HepG2 (cell line): ENCODE data around the gene RERE. TPM values are rescaled to one million over a fixed set of nuclear protein-coding genes. Genes with fewer than 3 reads are reported as not detected.
A peak's percentile ranks its signal among the peaks of the same experiment; 100 is the strongest.

Source experiments
- ATAC-seq: fragments of 200-7000 bp; cut with Tn5 transposase; 3 replicates; pipeline ENCODE4 v1.9.1; 2020; ENCODE audit warnings: mild to moderate bottlenecking, moderate library complexity
- BruUV-seq: library from RNA; stranded (reverse); fragments of 400-500 nt; replicated peaks from 2 replicates; lab custom pipeline; 2021; lab: Mats Ljungman, UMichigan
- CTCF ChIA-PET: fragments of 300-600 bp; formaldehyde crosslinking; extraction: SDS; loops from one replicate; lab custom pipeline; 2021; ENCODE audit warnings: low total read pairs, inconsistent platforms, low intra/inter-chr PET ratio; lab: Yijun Ruan, JAX
- POLR2A ChIA-PET: fragments of 350-600 bp; sonication (Branson Sonifier 250); formaldehyde crosslinking; loops from one replicate; lab custom pipeline; 2020; ENCODE audit warnings: antibody characterized with exemption, inconsistent platforms; lab: Yijun Ruan, JAX
- DNase-seq: peaks from one replicate; pipeline ENCODE4 v3.0.0-alpha.2; 2015; ENCODE audit warnings: low spot score
- FAIRE-seq: peaks from 3 replicates; lab custom pipeline; 2011; peaks lifted over from hg19 to GRCh38; lab: Jason Lieb, UNC
- H2AFZ ChIP-seq: one replicate; pipeline ENCODE4 v1.6.1; 2011; ENCODE audit warnings: low read length, inconsistent platforms
- H3K27ac ChIP-seq: fragments of 300-600 bp; 3 replicates; pipeline ENCODE4 v1.8.0; 2011; ENCODE audit warnings: mixed run types, mild to moderate bottlenecking, mixed read lengths, low read length, inconsistent platforms; ENCODE audit not compliant: insufficient read depth; ENCODE audit errors: extremely low read length
- H3K27me3 ChIP-seq, 2 experiments: fragments of 200-600 bp in 1 of 2; 2 replicates in 1 of 2; 3 replicates in 1 of 2; pipeline versions ENCODE4 v1.6.0 to v1.8.0; 2011; ENCODE audit warnings: low read length in 2 of 2, mild to moderate bottlenecking in 2 of 2, moderate library complexity in 2 of 2, inconsistent platforms in 1 of 2; ENCODE audit not compliant: insufficient read depth in 2 of 2, control insufficient read depth in 1 of 2
- H3K36me3 ChIP-seq, 2 experiments: fragments of 200-600 bp in 1 of 2; replicated peaks in 1 of 2; 2 replicates in 1 of 2; 3 replicates in 1 of 2; pipeline versions ENCODE4 v1.5.1 to v1.8.0; 2011; ENCODE audit warnings: low read length in 2 of 2, inconsistent platforms in 1 of 2; ENCODE audit not compliant: insufficient read depth in 2 of 2, control insufficient read depth in 1 of 2
- H3K4me1 ChIP-seq: 2 replicates; pipeline ENCODE4 v1.5.1; 2012; ENCODE audit warnings: low read length, inconsistent platforms; ENCODE audit not compliant: insufficient read depth
- H3K4me2 ChIP-seq: 2 replicates; pipeline ENCODE4 v1.6.0; 2011; ENCODE audit warnings: low read depth, low read length, inconsistent platforms
- H3K4me3 ChIP-seq, 3 experiments: fragments of 200-600 bp in 1 of 3; sonication (generic), shearing (Covaris generic) in 1 of 3; replicated peaks in 1 of 3; 2 replicates each; pipeline ENCODE4 v1.5.1; 2011 to 2016; ENCODE audit warnings: low read length in 3 of 3, inconsistent platforms in 2 of 3, low read depth in 2 of 3, mild to moderate bottlenecking in 2 of 3, control low read depth in 1 of 3, mixed read lengths in 1 of 3; ENCODE audit not compliant: insufficient read depth in 1 of 3
- H3K79me2 ChIP-seq: one replicate; pipeline ENCODE4 v1.6.1; 2011; ENCODE audit warnings: low read length, inconsistent platforms; ENCODE audit not compliant: insufficient read depth
- H3K9ac ChIP-seq: 2 replicates; pipeline ENCODE4 v1.6.0; 2011; ENCODE audit warnings: mild to moderate bottlenecking, low read depth, low read length, inconsistent platforms; ENCODE audit not compliant: insufficient read depth
- H3K9me3 ChIP-seq: 2 replicates; pipeline ENCODE4 v1.5.1; 2012; ENCODE audit warnings: mild to moderate bottlenecking, low read length
- H4K20me1 ChIP-seq: 2 replicates; pipeline ENCODE4 v1.6.0; 2011; ENCODE audit warnings: inconsistent platforms, mild to moderate bottlenecking, low read length, moderate library complexity; ENCODE audit not compliant: insufficient read depth
- CCDC6 ChIP-seq: sonication (generic); formaldehyde crosslinking; IDR thresholded peaks from 2 replicates; pipeline ENCODE4 v1.8.1; 2022; ENCODE audit warnings: mild to moderate bottlenecking, missing genetic modification reagents, moderate library complexity
- GATA4 ChIP-seq: sonication (generic); IDR thresholded peaks from 2 replicates; pipeline ENCODE4 v1.6.1; 2016; ENCODE audit warnings: antibody characterized with exemption, low read depth, borderline replicate concordance
- GATAD1 ChIP-seq: IDR thresholded peaks from 2 replicates; pipeline ENCODE4 v1.6.1; 2016; ENCODE audit warnings: missing genetic modification reagents, missing compliant biosample characterization
- HMG20A ChIP-seq: IDR thresholded peaks from 2 replicates; pipeline ENCODE4 v1.6.1; 2016; ENCODE audit warnings: borderline replicate concordance
- HNF4A ChIP-seq: sonication (generic); formaldehyde crosslinking; IDR thresholded peaks from 2 replicates; pipeline ENCODE4 v1.4.0; 2020; ENCODE audit warnings: missing genetic modification reagents
- HOXD1 ChIP-seq: sonication (generic); formaldehyde crosslinking; IDR thresholded peaks from 2 replicates; pipeline ENCODE4 v1.5.0; 2020; ENCODE audit warnings: missing genetic modification reagents
- RBM22 ChIP-seq: fragments of 200-400 bp; formaldehyde crosslinking; optimal IDR thresholded peaks from 2 replicates; pipeline ENCODE3; 2017; ENCODE audit warnings: mild to moderate bottlenecking, low read length, moderate library complexity
- ZBTB38 ChIP-seq: sonication (generic); formaldehyde crosslinking; IDR thresholded peaks from 2 replicates; pipeline ENCODE4 v1.5.1; 2020; ENCODE audit warnings: mild to moderate bottlenecking, missing genetic modification reagents
- ZNF205 ChIP-seq: IDR thresholded peaks from 2 replicates; pipeline ENCODE4 v1.6.1; 2018; ENCODE audit warnings: missing biosample characterization, missing genetic modification reagents
- ZNF598 ChIP-seq: sonication (generic); formaldehyde crosslinking; IDR thresholded peaks from 2 replicates; pipeline ENCODE4 v1.5.1; 2020; ENCODE audit warnings: mild to moderate bottlenecking, missing genetic modification reagents, borderline replicate concordance
- WGBS: methylation state at CpG from one replicate; pipeline ENCODE4 v1.1.6; 2017; ENCODE audit warnings: low lambda C conversion rate; 5-methylcytosine and 5-hydroxymethylcytosine counted together
- in situ Hi-C: cut with HindIII; loops from 2 replicates; pipeline ENCODE4 v1.10.0; 2017; ENCODE audit warnings: low pct_unique_long_range_greater_than_20kb; ENCODE audit not compliant: extremely low pct_ligation_motif_present
- intact Hi-C: fragments of 100-400 bp; cut with micrococcal nuclease; formaldehyde crosslinking; loops from one replicate; pipeline ENCODE4 v1.10.0; 2022; ENCODE audit not compliant: unreplicated experiment
- polyA plus RNA-seq, 8 experiments: library from polyadenylated mRNA; depleted of rRNA in 3 of 8; stranded (reverse) in 7 of 8; unstranded in 1 of 8; fragments of >200 nt; fragmentation: Illumina TruSeq in 4 of 8; extraction: Trizol in 4 of 8; gene quantifications; 2 replicates each; pipeline versions ENCODE4 v1.2.1 to v1.2.3, GENCODE V29; 2011 to 2016; ENCODE audit warnings: low read depth in 4 of 8, missing spikeins in 1 of 8, mixed read lengths in 1 of 8; ENCODE audit not compliant: insufficient read depth in 1 of 8
- total RNA-seq, 5 experiments: library from RNA; depleted of rRNA; stranded (reverse); fragments of >200 nt; fragmentation: Illumina TruSeq; extraction: Trizol; gene quantifications; 2 replicates each; pipeline ENCODE4 v1.2.3, GENCODE V29; 2016; ENCODE audit warnings: low read depth in 1 of 5

The RERE gene
- total and polyA plus RNA-seq, 2 of the 13 experiments (the other 11 are each of a cell fraction or from before 2014, with no cell fraction given): 18.3 to 21.9 TPM

DNA sequence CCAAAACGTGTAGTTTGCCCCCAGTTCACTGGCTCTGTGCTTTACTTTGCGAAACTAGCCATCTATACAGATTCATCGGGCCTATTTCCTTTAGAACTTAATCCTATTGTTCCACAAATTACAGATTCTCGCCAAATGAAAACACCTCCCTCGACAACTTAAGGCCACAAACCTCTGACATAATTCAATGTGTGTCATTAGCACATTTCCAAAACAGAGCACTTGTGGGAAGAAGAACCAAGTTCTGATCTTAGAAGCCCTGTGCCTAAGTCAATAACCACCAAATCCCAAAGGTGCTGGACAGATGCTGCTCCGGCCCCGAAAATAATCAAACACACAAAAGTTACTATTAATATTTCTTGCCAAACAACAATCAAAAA lies 405.6 kb downstream of the RERE start (continued):
- no peak for TF ChIP-seq ZNF598 (CRISPR knock-in tag)
- no peak for TF ChIP-seq GATA4
- no peak for TF ChIP-seq CCDC6 (CRISPR knock-in tag)
- no peak for TF ChIP-seq HNF4A
- TF ChIP-seq GATAD1 (CRISPR knock-in tag): no peak
- TF ChIP-seq ZBTB38 (CRISPR knock-in tag): no peak
- no peak for TF ChIP-seq ZNF205 (CRISPR knock-in tag)

- ChIA-PET CTCF (no interaction called here), POLR2A (no interaction called here)
- no peak overlapping the region for H3K4me2 ChIP-seq
- in situ Hi-C loops: no loop called here
- peaks cover 23% of the 10 kb centered on the region for H3K4me1 ChIP-seq
- BruUV-seq: no TSS peak
- TF ChIP-seq HOXD1 (no peak), RBM22 (peak; percentile 27), HMG20A (CRISPR knock-in tag) (no peak)
- intact Hi-C loops: no loop called here
- no peak overlapping the region for H3K4me3 ChIP-seq
- FAIRE-seq (no peak), ATAC-seq (no peak), DNase-seq (no peak)
- H3K27me3 ChIP-seq: no peaks in the 10 kb centered on the region
- H3K27ac ChIP-seq: no peak overlapping the region
- no peak overlapping the region for H3K9ac ChIP-seq
- H2AFZ ChIP-seq: no peak overlapping the region
- peaks cover 59% of the 10 kb centered on the region for H4K20me1 ChIP-seq
- WGBS: 97% methylated on average over 3 of the region's 3 CpGs
- no peaks in the 10 kb centered on the region for H3K9me3 ChIP-seq
- H3K79me2 ChIP-seq: peaks cover 80% of the 10 kb centered on the region
- H3K36me3 ChIP-seq: peaks cover 14 to 59% of the 10 kb centered on the region in 2 experiments
These were observed 406.6 kb downstream of the RERE start for GRCh38 chr1:8410791-8411190.
